ENCODE measurements around the gene UPB1.

DNA sequence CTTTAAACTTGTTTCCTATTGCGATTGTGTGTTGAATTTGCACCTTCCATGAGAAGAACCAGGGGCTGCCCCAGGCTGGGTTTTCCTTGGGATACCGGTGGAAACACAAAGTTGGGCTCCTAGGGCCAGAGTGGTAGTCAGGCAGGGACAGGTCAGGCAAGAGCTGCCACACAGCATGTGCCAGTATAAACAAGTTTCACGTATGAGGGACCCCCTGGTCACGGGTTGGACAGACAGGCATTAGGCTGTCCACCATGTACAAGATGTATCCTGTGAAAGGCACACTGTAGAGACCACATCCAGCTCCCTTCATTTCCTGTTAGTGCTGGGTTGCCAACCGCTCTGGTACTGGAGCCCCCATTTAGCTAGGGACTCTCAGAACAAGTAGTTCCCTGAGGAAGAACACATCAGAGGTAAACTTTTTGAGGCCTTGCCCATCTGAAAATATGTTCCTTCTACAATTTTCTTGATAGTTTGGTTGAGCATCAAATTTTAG lies 8.8 kb downstream of the UPB1 start:
- TF ChIP-seq EP300 (IDR thresholded peaks at IDR 0.05), result no peak
- TF ChIP-seq POLR2A (IDR thresholded peaks at IDR 0.05), result no peak
